Thymus (tissue), 11 donors: ENCODE measurements around the gene OR5AC2. TPM values are rescaled to one million over a fixed set of nuclear protein-coding genes. Genes with fewer than 3 reads are reported as not detected.

Experiments used
- DNase-seq, 9 donors: peaks; one replicate each; pipeline ENCODE4 v3.0.0-alpha.2; 2013; ENCODE audit warnings: low spot score in 9 of 9, low read depth in 6 of 9, missing footprints in 1 of 9
- H3K27ac ChIP-seq, 2 donors: one replicate each; pipeline ENCODE4 v1.5.1; 2013; ENCODE audit warnings: control low read depth in 1 of 2, low read depth in 1 of 2, low read length in 1 of 2, mild to moderate bottlenecking in 1 of 2, moderate library complexity in 1 of 2
- H3K27me3 ChIP-seq, 2 donors: one replicate each; pipeline ENCODE4 v1.5.1; 2013; ENCODE audit warnings: low read length in 1 of 2; ENCODE audit not compliant: control insufficient read depth in 2 of 2, insufficient read depth in 1 of 2
- H3K36me3 ChIP-seq, 2 donors: one replicate each; pipeline ENCODE4 v1.5.1; 2013; ENCODE audit warnings: low read length in 1 of 2, mild to moderate bottlenecking in 1 of 2, moderate library complexity in 1 of 2; ENCODE audit not compliant: control insufficient read depth in 2 of 2, insufficient read depth in 2 of 2
- H3K4me1 ChIP-seq, 2 donors: one replicate each; pipeline ENCODE4 v1.5.1; 2013; ENCODE audit warnings: low read length in 2 of 2; ENCODE audit not compliant: control insufficient read depth in 2 of 2, insufficient read depth in 2 of 2
- H3K4me3 ChIP-seq, 2 donors: one replicate each; pipeline ENCODE4 v1.5.1; 2013; ENCODE audit warnings: low read length in 2 of 2, control low read depth in 1 of 2, mild to moderate bottlenecking in 1 of 2
- H3K9me3 ChIP-seq, 2 donors: one replicate each; pipeline ENCODE4 v1.5.1; 2013; ENCODE audit warnings: low read length in 1 of 2, mild to moderate bottlenecking in 1 of 2; ENCODE audit not compliant: control insufficient read depth in 2 of 2, insufficient read depth in 1 of 2
- WGBS: extraction: QIAGEN DNeasy Blood & Tissue Kit; methylation state at CpG from one replicate; pipeline ENCODE4 v1.1.7; 2013; 5-methylcytosine and 5-hydroxymethylcytosine counted together
- polyA plus RNA-seq: library from polyadenylated mRNA; stranded (reverse); fragments of 200-250 nt; gene quantifications from one replicate; pipeline ENCODE4 v1.2.3, GENCODE V29; 2013
- total RNA-seq: library from RNA; stranded (reverse); fragments of 120-200 nt; gene quantifications from one replicate; pipeline ENCODE4 v1.2.4, GENCODE V29; 2013
- donor health status: healthy.

OR5AC2 gene
- total and polyA plus RNA-seq, 2 donors = not detected

DNA sequence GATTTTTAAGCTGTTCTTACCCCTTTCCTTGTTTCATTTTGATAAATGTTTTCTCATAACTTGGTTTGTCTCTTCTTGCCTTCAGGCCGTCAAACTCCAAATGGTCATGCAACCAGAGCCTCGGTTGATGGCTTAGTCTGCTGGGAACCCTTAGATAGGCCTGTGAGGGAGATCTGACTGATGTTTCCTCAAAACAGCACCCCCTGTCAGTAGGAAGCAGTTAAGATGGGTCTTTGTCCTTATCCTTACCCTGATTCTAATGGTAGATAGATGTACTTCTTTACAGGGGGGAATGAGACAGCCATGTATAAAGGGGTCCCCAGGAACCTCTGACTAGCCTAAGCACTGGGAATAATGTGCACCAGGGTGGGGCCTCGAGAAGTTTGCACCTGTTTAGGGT lies 27.3 kb downstream of the OR5AC2 start:
- Histone ChIP-seq H3K27me3 (no peaks in the 10 kb centered on the region), H3K9me3 (peaks cover 0 to 4% of the 10 kb centered on the region in 2 donors), H3K27ac (no peak overlapping the region), H3K4me3 (no peak overlapping the region), H3K4me1 (no peaks in the 10 kb centered on the region), H3K36me3 (no peaks in the 10 kb centered on the region)
- WGBS = 85% methylated on average over 3 of the region's 3 CpGs
- DNase-seq = no peak

DNA sequence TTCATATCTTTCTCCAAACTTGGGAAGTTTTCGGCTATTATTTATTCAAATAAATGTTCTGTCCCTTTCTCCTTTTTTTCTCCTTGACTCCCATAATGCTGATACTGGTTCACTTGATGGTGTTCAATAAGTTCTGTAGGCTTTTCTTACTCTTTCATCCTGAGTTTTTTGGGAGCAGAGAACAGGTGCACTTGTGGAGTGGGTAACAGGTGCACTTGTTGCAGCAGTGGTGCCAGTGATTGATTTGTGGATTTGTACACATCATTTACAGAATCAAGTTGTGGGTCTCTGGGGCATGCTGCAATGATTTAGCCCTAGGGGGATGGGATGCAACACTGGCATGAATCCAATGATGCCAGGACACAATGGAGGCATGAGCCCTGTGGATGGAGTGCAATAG lies 28.7 kb downstream of the OR5AC2 start:
- DNase-seq = no peak
- Histone ChIP-seq H3K9me3 (peaks cover 0 to 4% of the 10 kb centered on the region in 2 donors), H3K27me3 (no peaks in the 10 kb centered on the region), H3K4me3 (no peak overlapping the region), H3K4me1 (no peaks in the 10 kb centered on the region), H3K36me3 (no peaks in the 10 kb centered on the region), H3K27ac (no peak overlapping the region)
- 97% methylated on average over 1 of the region's 1 CpG for WGBS

DNA sequence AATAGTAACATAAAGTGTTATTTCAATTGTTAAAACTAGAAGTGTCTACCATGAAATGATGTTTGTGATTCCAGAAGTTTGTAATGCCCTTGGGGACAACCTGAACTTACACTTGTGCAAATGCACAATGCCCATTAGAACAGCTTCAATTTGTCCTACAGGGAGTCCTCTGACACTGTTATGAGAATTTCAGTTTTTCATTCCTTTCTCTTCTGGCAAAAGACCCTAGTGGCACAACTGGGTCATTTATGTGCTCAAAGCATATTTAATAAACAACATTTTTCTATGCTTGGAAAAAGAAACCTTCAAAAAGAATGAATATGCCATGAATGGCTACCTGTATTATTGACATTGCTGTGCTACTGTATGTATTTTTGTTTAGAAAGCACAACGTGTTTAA lies 43.4 kb downstream of the OR5AC2 start, which contains the start of gene OR5H1:
OR5H1 (plus strand) TSS at position 301 of the 400 bp plus-strand sequence. CDS start 1,977 bp downstream, outside the sequence.
- H3K27me3 ChIP-seq = no peaks in the 10 kb centered on the region
- DNase-seq = no peak
- no peaks in the 10 kb centered on the region for H3K36me3 ChIP-seq
- no peak within 1 kb of the TSS for H3K27ac ChIP-seq
- H3K4me3 ChIP-seq = no peak within 1 kb of the TSS
- no peaks in the 10 kb centered on the region for H3K9me3 ChIP-seq
- no peaks in the 10 kb centered on the region for H3K4me1 ChIP-seq
- 87% methylated on average over 1 of the region's 1 CpG for WGBS

DNA sequence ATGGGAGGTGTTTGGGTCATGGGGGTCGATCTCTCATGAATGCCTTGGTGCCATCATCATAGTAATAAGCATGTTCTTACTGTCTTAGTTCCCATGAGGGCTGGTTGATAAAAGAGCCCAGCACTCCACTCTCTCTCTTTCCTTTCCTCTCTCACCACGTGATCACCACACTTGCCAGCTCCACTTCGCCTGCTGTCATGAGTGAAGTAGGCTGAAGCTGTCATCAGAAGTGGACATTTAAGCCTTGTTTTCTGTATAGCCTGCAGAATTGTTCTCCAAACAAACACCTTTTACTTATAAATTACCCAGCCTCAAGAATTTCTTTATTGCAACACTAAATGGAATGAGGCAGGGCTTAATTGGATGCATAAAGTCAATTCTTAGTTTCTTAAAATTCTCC lies 49.7 kb downstream of the OR5AC2 start:
- WGBS = 85% methylated on average over 3 of the region's 3 CpGs
- Histone ChIP-seq H3K27ac (no peak overlapping the region), H3K4me1 (no peaks in the 10 kb centered on the region), H3K4me3 (no peak overlapping the region), H3K36me3 (no peaks in the 10 kb centered on the region), H3K9me3 (no peaks in the 10 kb centered on the region), H3K27me3 (no peaks in the 10 kb centered on the region)
- DNase-seq = no peak

Other genes with a start within 250 kb of the OR5AC2 start
- 16.9 TPM for gene RIOX2, start 114.7 kb upstream of the OR5AC2 start, total RNA-seq
- 26.2 TPM for gene RIOX2, start 114.7 kb upstream of the OR5AC2 start, polyA plus RNA-seq
- gene GABRR3, start 51.9 kb upstream of the OR5AC2 start, total RNA-seq = 0.05 TPM
- 0.02 TPM for gene GABRR3, start 51.9 kb upstream of the OR5AC2 start, polyA plus RNA-seq
- gene OR5H1, start 43.5 kb downstream of the OR5AC2 start, total RNA-seq = not detected
- gene OR5H1, start 43.5 kb downstream of the OR5AC2 start, polyA plus RNA-seq = not detected
- not detected for gene OR5H14, start 60.3 kb downstream of the OR5AC2 start, total RNA-seq
- gene OR5H14, start 60.3 kb downstream of the OR5AC2 start, polyA plus RNA-seq = not detected
- gene OR5H15, start 79.5 kb downstream of the OR5AC2 start, total RNA-seq = not detected
- not detected for gene OR5H15, start 79.5 kb downstream of the OR5AC2 start, polyA plus RNA-seq
- not detected for gene OR5H6, start 177.1 kb downstream of the OR5AC2 start, total RNA-seq
- gene OR5H6, start 177.1 kb downstream of the OR5AC2 start, polyA plus RNA-seq = not detected
- not detected for gene OR5H2, start 195.3 kb downstream of the OR5AC2 start, total RNA-seq
- gene OR5H2, start 195.3 kb downstream of the OR5AC2 start, polyA plus RNA-seq = not detected